Immature natural killer cell (primary cell): Measurements from ENCODE around the gene TLE7. TPM values are rescaled to one million over a fixed set of nuclear protein-coding genes. Genes with fewer than 3 reads are reported as not detected.

ENCODE experiments used
- DNase-seq, 3 donors: peaks; one replicate each; pipeline ENCODE4 v3.0.0; 2022; ENCODE audit warnings: mixed read lengths in 1 of 3
- H3K27ac Mint-ChIP-seq, 6 donors: one replicate each; pipeline ENCODE4 v1.8.0; 2020; ENCODE audit warnings: mixed read lengths in 6 of 6, mild to moderate bottlenecking in 5 of 6, inconsistent platforms in 4 of 6, moderate library complexity in 3 of 6
- H3K27me3 Mint-ChIP-seq, 3 donors: one replicate each; pipeline ENCODE4 v1.8.0; 2020 to 2021; ENCODE audit warnings: low read depth in 3 of 3, mild to moderate bottlenecking in 3 of 3, mixed read lengths in 3 of 3, moderate library complexity in 3 of 3, inconsistent platforms in 1 of 3
- H3K36me3 Mint-ChIP-seq, 3 donors: one replicate each; pipeline ENCODE4 v1.8.0; 2020; ENCODE audit warnings: mixed read lengths in 3 of 3, inconsistent platforms in 2 of 3, mild to moderate bottlenecking in 2 of 3
- H3K4me1 Mint-ChIP-seq, 2 donors: one replicate each; pipeline ENCODE4 v1.8.0; 2020; ENCODE audit warnings: inconsistent platforms in 2 of 2, mild to moderate bottlenecking in 2 of 2, mixed read lengths in 2 of 2, moderate library complexity in 1 of 2
- H3K4me3 Mint-ChIP-seq, 5 donors: one replicate each; pipeline ENCODE4 v1.8.0; 2020; ENCODE audit warnings: mild to moderate bottlenecking in 5 of 5, mixed read lengths in 5 of 5, inconsistent platforms in 3 of 5, moderate library complexity in 3 of 5
- H3K9me3 Mint-ChIP-seq, 6 donors: one replicate each; pipeline ENCODE4 v1.8.0; 2020; ENCODE audit warnings: mild to moderate bottlenecking in 6 of 6, mixed read lengths in 6 of 6, inconsistent platforms in 4 of 6, moderate library complexity in 3 of 6
- polyA plus RNA-seq, 3 donors: library from polyadenylated mRNA; unstranded; fragments of 300-500 nt; fragmentation: Illumina TruSeq; gene quantifications; one replicate each; pipeline ENCODE4 v1.2.3, GENCODE V29; 2021

TLE7 gene
- polyA plus RNA-seq, 3 donors from 2014 or later = not detected

GRCh38 chr16:71440669-71441347, 1.0 kb downstream of the TLE7 start:
- no peak overlapping the region for H3K27ac Mint-ChIP-seq
- H3K4me3 Mint-ChIP-seq = no peak overlapping the region
- no peak for DNase-seq
- peaks cover 6 to 21% (median 7%) of the 10 kb centered on the region in 3 donors for H3K27me3 Mint-ChIP-seq
- no peaks in the 10 kb centered on the region for H3K4me1 Mint-ChIP-seq
- peaks cover 0 to 1% (median 0%) of the 10 kb centered on the region in 3 donors for H3K36me3 Mint-ChIP-seq
- H3K9me3 Mint-ChIP-seq = peaks cover 6 to 18% (median 16%) of the 10 kb centered on the region in 6 donors

DNA sequence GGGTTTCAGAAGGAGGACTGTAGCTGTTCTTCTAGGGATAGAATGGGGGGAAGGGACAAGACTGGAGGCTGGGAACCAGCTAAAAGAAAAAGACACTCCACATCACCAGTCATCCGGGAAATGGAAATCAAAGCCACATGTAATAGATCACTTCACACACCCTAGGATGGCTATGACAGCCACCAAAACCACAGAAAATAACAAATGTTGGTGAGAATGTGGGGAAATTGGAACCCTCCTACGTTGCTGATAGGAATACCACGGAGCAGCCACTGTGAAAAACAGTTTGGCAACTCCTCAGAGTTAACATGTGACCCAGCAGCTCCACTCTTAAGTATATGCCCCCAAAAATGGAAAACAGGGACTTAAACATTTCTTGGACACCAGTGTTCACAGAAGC, 2.3 kb downstream of the TLE7 start:
- DNase-seq = no peak
- Mint-ChIP-seq H3K36me3 (no peaks in the 10 kb centered on the region), H3K4me1 (no peaks in the 10 kb centered on the region), H3K4me3 (no peak overlapping the region), H3K27ac (no peak overlapping the region), H3K9me3 (peaks cover 0 to 8% (median 7%) of the 10 kb centered on the region in 6 donors), H3K27me3 (peaks cover 7 to 21% (median 8%) of the 10 kb centered on the region in 3 donors)

- Mint-ChIP-seq H3K4me3 (no peak overlapping the region), H3K36me3 (no peaks in the 10 kb centered on the region), H3K9me3 (no peaks in the 10 kb centered on the region), H3K27me3 (peaks cover 6 to 23% (median 7%) of the 10 kb centered on the region in 3 donors), H3K4me1 (no peaks in the 10 kb centered on the region), H3K27ac (no peak overlapping the region)
- no peak for DNase-seq
Observed at GRCh38 chr16:71436473-71436872, 5.4 kb downstream of the TLE7 start.

GRCh38 chr16:71432906-71433305, 8.9 kb downstream of the TLE7 start:
- no peak overlapping the region for H3K4me3 Mint-ChIP-seq

DNA sequence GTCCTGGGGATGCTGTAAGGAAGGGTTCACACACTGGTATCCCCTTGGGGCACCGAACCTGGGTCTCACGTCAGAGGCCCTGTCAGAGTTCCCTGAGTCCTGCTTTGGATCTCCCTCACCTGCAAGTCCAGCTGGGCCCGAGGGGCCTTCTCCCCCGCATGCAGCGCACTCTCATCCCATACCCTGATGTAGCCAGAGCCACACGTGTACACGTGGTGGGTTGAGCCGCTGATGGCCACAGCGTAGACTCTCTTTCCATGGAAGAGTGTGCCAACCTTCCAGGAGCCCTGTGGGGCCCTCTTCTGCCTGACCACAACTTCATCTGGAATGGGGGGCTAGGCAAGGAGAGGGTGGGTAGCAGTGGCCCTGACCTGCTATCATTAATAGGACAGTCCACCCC, 9.9 kb downstream of the TLE7 start:
- no peaks in the 10 kb centered on the region for H3K36me3 Mint-ChIP-seq
- no peaks in the 10 kb centered on the region for H3K4me1 Mint-ChIP-seq
- no peak for DNase-seq
- peaks cover 2 to 18% (median 3%) of the 10 kb centered on the region in 3 donors for H3K27me3 Mint-ChIP-seq
- peaks cover 0 to 5% (median 0%) of the 10 kb centered on the region in 6 donors for H3K9me3 Mint-ChIP-seq
- H3K27ac Mint-ChIP-seq = no peak overlapping the region
- no peak overlapping the region for H3K4me3 Mint-ChIP-seq

More at GRCh38 chr16:71432906-71433305, 8.9 kb downstream of the TLE7 start:
- Mint-ChIP-seq H3K36me3 (no peaks in the 10 kb centered on the region), H3K27me3 (peaks cover 3 to 15% (median 6%) of the 10 kb centered on the region in 3 donors), H3K9me3 (peaks cover 0 to 5% (median 0%) of the 10 kb centered on the region in 6 donors), H3K4me1 (no peaks in the 10 kb centered on the region), H3K27ac (no peak overlapping the region)
- no peak for DNase-seq

GRCh38 chr16:71431176-71431575, 10.7 kb downstream of the TLE7 start:
- peaks cover 0 to 18% (median 6%) of the 10 kb centered on the region in 3 donors for H3K27me3 Mint-ChIP-seq
- DNase-seq = no peak
- H3K4me1 Mint-ChIP-seq = no peaks in the 10 kb centered on the region
- no peak overlapping the region for H3K27ac Mint-ChIP-seq
- H3K9me3 Mint-ChIP-seq = peaks cover 0 to 5% (median 0%) of the 10 kb centered on the region in 6 donors
- H3K36me3 Mint-ChIP-seq = no peaks in the 10 kb centered on the region
- no peak overlapping the region for H3K4me3 Mint-ChIP-seq

- Mint-ChIP-seq H3K36me3 (no peaks in the 10 kb centered on the region), H3K4me3 (no peak overlapping the region)
Observed at GRCh38 chr16:71430744-71431143, 11.1 kb downstream of the TLE7 start.

GRCh38 chr16:71429581-71429980, 12.3 kb downstream of the TLE7 start:
- H3K4me3 Mint-ChIP-seq = no peak overlapping the region
- peaks cover 2 to 20% (median 4%) of the 10 kb centered on the region in 3 donors for H3K27me3 Mint-ChIP-seq
- H3K27ac Mint-ChIP-seq = no peak overlapping the region
- H3K4me1 Mint-ChIP-seq = no peaks in the 10 kb centered on the region
- peaks cover 0 to 5% (median 0%) of the 10 kb centered on the region in 6 donors for H3K9me3 Mint-ChIP-seq
- DNase-seq = no peak
- H3K36me3 Mint-ChIP-seq = no peaks in the 10 kb centered on the region

More at GRCh38 chr16:71430744-71431143, 11.1 kb downstream of the TLE7 start:
- peaks cover 0 to 17% (median 5%) of the 10 kb centered on the region in 3 donors for H3K27me3 Mint-ChIP-seq
- no peak overlapping the region for H3K27ac Mint-ChIP-seq
- H3K4me1 Mint-ChIP-seq = no peaks in the 10 kb centered on the region
- H3K9me3 Mint-ChIP-seq = peaks cover 0 to 5% (median 0%) of the 10 kb centered on the region in 6 donors
- no peak for DNase-seq

GRCh38 chr16:71428883-71429282, 13.0 kb downstream of the TLE7 start:
- DNase-seq = no peak
- H3K27me3 Mint-ChIP-seq = peaks cover 2 to 25% (median 5%) of the 10 kb centered on the region in 3 donors
- H3K4me1 Mint-ChIP-seq = no peaks in the 10 kb centered on the region
- H3K4me3 Mint-ChIP-seq = no peak overlapping the region
- no peak overlapping the region for H3K27ac Mint-ChIP-seq
- peaks cover 0 to 5% (median 0%) of the 10 kb centered on the region in 6 donors for H3K9me3 Mint-ChIP-seq
- no peaks in the 10 kb centered on the region for H3K36me3 Mint-ChIP-seq

DNA sequence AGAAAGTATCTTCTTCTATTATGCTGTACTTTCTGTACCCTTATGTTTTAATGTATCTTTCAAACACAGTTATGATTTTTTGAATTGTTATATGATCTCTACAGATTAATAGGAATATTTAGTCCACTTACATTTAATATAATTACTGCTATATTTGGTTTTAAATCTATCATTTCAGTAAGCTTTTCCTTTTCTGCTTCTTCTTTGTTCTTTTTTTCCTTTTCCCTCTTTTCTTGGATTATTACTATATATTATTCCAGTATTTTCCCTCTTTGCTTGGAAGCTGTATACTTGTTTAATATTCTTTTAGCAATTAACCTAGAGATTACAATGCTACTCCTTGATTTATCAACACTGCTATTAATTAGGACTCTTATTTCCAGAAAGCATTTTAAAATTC, 13.5 kb downstream of the TLE7 start:
- Mint-ChIP-seq H3K4me1 (no peaks in the 10 kb centered on the region), H3K9me3 (peaks cover 0 to 5% (median 0%) of the 10 kb centered on the region in 6 donors), H3K27me3 (peaks cover 2 to 23% (median 5%) of the 10 kb centered on the region in 3 donors), H3K4me3 (no peak overlapping the region), H3K27ac (no peak overlapping the region), H3K36me3 (no peaks in the 10 kb centered on the region)
- DNase-seq = no peak

DNA sequence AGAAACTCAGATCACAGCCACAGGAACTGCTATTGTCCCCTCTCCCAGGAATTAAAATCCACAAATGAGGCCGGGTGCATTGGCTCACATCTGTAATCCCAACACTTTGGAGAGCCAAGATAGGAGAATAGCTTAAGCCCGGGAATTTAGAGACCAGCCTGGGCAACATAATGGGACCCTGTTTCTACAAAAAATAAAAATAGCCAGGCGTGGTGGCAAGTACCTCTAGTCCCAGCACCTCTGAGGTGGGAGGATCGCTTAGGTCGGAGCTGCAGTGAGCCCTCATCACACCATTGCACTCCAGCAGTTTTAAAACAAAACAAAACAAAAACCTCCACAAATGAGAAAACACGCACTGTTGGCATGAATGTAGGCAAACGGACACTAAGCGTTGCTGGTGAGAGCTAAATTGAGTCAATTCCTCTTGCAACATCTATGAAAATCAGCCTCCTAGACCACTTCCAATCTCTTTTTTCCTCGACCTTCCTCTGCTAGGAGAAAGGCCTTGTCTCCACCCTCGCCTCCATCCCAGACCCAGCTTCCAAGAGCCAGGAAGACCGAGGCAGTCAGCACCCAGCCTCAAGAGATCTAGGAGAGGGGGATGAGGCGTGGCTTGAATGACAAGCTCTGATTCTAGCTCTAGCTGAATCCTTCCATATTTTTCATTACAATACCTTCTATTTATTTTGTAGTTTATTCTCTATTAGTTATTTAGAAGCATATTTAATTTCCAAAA, 14.8 kb downstream of the TLE7 start:
- no peak for DNase-seq
- Mint-ChIP-seq H3K27me3 (peaks cover 2 to 27% (median 5%) of the 10 kb centered on the region in 3 donors), H3K27ac (no peak overlapping the region), H3K4me3 (no peak overlapping the region), H3K36me3 (no peaks in the 10 kb centered on the region), H3K4me1 (no peaks in the 10 kb centered on the region), H3K9me3 (peaks cover 0 to 5% (median 0%) of the 10 kb centered on the region in 6 donors)

DNA sequence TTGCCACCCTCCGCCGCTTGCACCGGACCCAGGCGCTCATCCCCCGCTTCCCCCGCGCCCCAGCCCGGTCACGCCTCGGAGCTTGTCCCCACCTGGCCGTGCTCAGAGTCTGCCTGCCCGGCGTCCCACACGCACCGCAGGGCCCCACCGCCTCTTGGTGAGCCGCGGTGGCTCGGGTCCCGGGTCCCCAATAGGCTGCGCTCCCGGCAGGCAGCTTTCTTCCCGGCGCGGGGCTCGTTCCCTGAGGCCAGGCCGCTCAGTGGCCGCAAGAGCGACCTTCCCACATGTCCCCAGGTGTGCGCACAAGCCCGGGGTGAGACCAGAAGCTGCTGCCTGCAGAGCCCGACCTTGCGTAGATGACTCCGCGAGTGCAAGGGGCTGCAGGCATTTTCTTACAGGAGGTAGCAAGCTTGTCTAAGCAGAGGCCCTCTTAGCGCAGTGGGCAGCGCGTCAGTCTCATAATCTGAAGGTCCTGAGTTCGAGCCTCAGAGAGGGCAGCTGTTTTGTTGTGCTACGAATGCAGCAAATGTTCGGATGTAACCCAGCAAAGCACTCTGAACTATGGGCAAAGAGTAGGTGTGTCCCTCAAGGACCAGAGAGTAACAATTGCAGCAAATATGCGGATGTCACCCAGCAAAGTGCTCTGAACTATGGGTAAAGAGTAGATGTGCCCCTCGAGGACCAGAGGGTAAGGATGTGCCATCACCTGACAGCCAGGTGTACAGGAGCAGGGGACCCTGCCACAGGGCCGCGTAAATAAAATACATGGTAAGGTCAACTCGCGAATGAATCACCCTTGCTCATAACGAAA, 15.6 kb downstream of the TLE7 start:
- Mint-ChIP-seq H3K4me3 (no peak overlapping the region), H3K4me1 (no peaks in the 10 kb centered on the region), H3K9me3 (peaks cover 0 to 5% (median 0%) of the 10 kb centered on the region in 6 donors), H3K27ac (no peak overlapping the region), H3K36me3 (no peaks in the 10 kb centered on the region), H3K27me3 (peaks cover 4 to 24% (median 5%) of the 10 kb centered on the region in 3 donors)
- DNase-seq = peak in 1 of 3 donors; percentile 13

- DNase-seq = no peak
- Mint-ChIP-seq H3K27ac (no peak overlapping the region), H3K4me3 (no peak overlapping the region), H3K4me1 (no peaks in the 10 kb centered on the region), H3K9me3 (peaks cover 0 to 5% (median 0%) of the 10 kb centered on the region in 6 donors), H3K27me3 (peaks cover 4 to 24% (median 5%) of the 10 kb centered on the region in 3 donors), H3K36me3 (no peaks in the 10 kb centered on the region)
Observed at GRCh38 chr16:71425746-71426068, 16.1 kb downstream of the TLE7 start.
